K562 (cell line): ENCODE results near the gene RIN3. TPM values are rescaled to one million over a fixed set of nuclear protein-coding genes. Genes with fewer than 3 reads are reported as not detected.

Experiments
- ATAC-seq: fragments of 200-7000 bp; cut with Tn5 transposase; 3 replicates; pipeline ENCODE4 v1.9.1; 2020; ENCODE audit warnings: moderate library complexity
- BruUV-seq: library from RNA; stranded (reverse); fragments of 400-500 nt; replicated peaks from 2 replicates; lab custom pipeline; 2021; lab: Mats Ljungman, UMichigan
- CTCF ChIA-PET: fragments of 300-600 bp; formaldehyde crosslinking; extraction: SDS; loops from one replicate; lab custom pipeline; 2021; ENCODE audit warnings: low intra/inter-chr PET ratio; lab: Yijun Ruan, JAX
- POLR2A ChIA-PET: fragments of 300-600, 350-650 bp; sonication (Branson Sonifier 250); formaldehyde crosslinking; extraction: SDS; loops from one replicate; lab custom pipeline; 2021; ENCODE audit warnings: antibody characterized with exemption, inconsistent platforms; lab: Yijun Ruan, JAX
- DNase-seq, 4 experiments: peaks; one replicate each; pipeline versions ENCODE4 v3.0.0 to v3.0.0-alpha.2; 2011 to 2018; ENCODE audit warnings: low spot score in 3 of 4, mixed read lengths in 3 of 4; ENCODE audit errors: extremely low read depth in 1 of 4
- FAIRE-seq: peaks from 2 replicates; lab custom pipeline; 2011; peaks lifted over from hg19 to GRCh38; lab: Jason Lieb, UNC
- H2AFZ ChIP-seq: 2 replicates; pipeline ENCODE4 v1.6.0; 2011; ENCODE audit warnings: low read depth, low read length, control low read depth, inconsistent platforms
- H3K27ac ChIP-seq: fragments of 200-600 bp; 3 replicates; pipeline ENCODE4 v1.8.0; 2011; ENCODE audit warnings: low read depth, mild to moderate bottlenecking, control low read depth, inconsistent platforms, low read length, moderate library complexity, mixed read lengths; ENCODE audit errors: extremely low read depth
- H3K27me3 ChIP-seq, 2 experiments: fragments of 300-600 bp in 1 of 2; 2 replicates in 1 of 2; 3 replicates in 1 of 2; pipeline versions ENCODE4 v1.6.0 to v1.8.0; 2011; ENCODE audit warnings: inconsistent platforms in 2 of 2, low read length in 2 of 2, mild to moderate bottlenecking in 1 of 2, mixed read lengths in 1 of 2, moderate library complexity in 1 of 2; ENCODE audit not compliant: control insufficient read depth in 2 of 2, insufficient read depth in 2 of 2
- H3K36me3 ChIP-seq: fragments of 300-600 bp; 3 replicates; pipeline ENCODE4 v1.8.0; 2011; ENCODE audit warnings: mild to moderate bottlenecking, low read length, inconsistent platforms; ENCODE audit not compliant: control insufficient read depth, insufficient read depth
- H3K4me1 ChIP-seq, 2 experiments: fragments of 200-600 bp in 1 of 2; replicated peaks in 1 of 2; 2 replicates in 1 of 2; 3 replicates in 1 of 2; pipeline versions ENCODE4 v1.5.1 to v1.8.0; 2011; ENCODE audit warnings: inconsistent platforms in 2 of 2, low read length in 2 of 2, mild to moderate bottlenecking in 1 of 2, mixed read lengths in 1 of 2, moderate library complexity in 1 of 2; ENCODE audit not compliant: control insufficient read depth in 2 of 2, insufficient read depth in 2 of 2
- H3K4me2 ChIP-seq: 2 replicates; pipeline ENCODE4 v1.6.1; 2011; ENCODE audit warnings: low read length, control low read depth, inconsistent platforms, mixed read lengths; ENCODE audit not compliant: insufficient read depth
- H3K4me3 ChIP-seq: fragments of 200-600 bp; sonication (generic), shearing (Covaris generic); 2 replicates; pipeline ENCODE4 v1.5.1; 2016; ENCODE audit warnings: control low read depth, inconsistent platforms
- H3K79me2 ChIP-seq: fragments of 200-600 bp; 3 replicates; pipeline ENCODE4 v1.8.0; 2011; ENCODE audit warnings: low read length, inconsistent platforms; ENCODE audit not compliant: control insufficient read depth, insufficient read depth
- H3K9ac ChIP-seq, 2 experiments: 2 replicates each; pipeline versions ENCODE4 v1.6.0 to v1.6.1; 2011; ENCODE audit warnings: low read depth in 2 of 2, low read length in 2 of 2, control low read depth in 1 of 2, inconsistent platforms in 1 of 2, mild to moderate bottlenecking in 1 of 2, mixed read lengths in 1 of 2; ENCODE audit not compliant: insufficient read depth in 1 of 2
- H3K9me1 ChIP-seq: one replicate; pipeline ENCODE4 v1.6.0; 2011; ENCODE audit warnings: inconsistent platforms, mild to moderate bottlenecking, low read length, moderate library complexity; ENCODE audit not compliant: control insufficient read depth, insufficient read depth
- H3K9me3 ChIP-seq: replicated peaks from 2 replicates; pipeline ENCODE4 v1.5.1; 2011; ENCODE audit warnings: low read depth, low read length, inconsistent platforms; ENCODE audit not compliant: control insufficient read depth, insufficient read depth
- H4K20me1 ChIP-seq: replicated peaks from 2 replicates; pipeline ENCODE4 v1.6.1; 2011; ENCODE audit warnings: low read length, inconsistent platforms, mixed read lengths; ENCODE audit not compliant: control insufficient read depth, insufficient read depth
- CSDE1 ChIP-seq, 2 experiments: fragments of 450-650 bp; IDR thresholded peaks; 2 replicates each; pipeline ENCODE4 v1.6.1; 2016; ENCODE audit warnings: mild to moderate bottlenecking in 1 of 2
- MAFF ChIP-seq: IDR thresholded peaks from 2 replicates; pipeline ENCODE4 v1.6.1; 2012; ENCODE audit warnings: low read length, improper control_type of control experiment
- MAFK ChIP-seq: IDR thresholded peaks from 2 replicates; pipeline ENCODE4 v1.6.1; 2011; ENCODE audit warnings: low read length, improper control_type of control experiment
- NFE2 ChIP-seq: IDR thresholded peaks from 2 replicates; pipeline ENCODE4 v1.6.1; 2014; ENCODE audit warnings: antibody characterized with exemption, low read depth
- PCBP2 ChIP-seq: fragments of 200-400 bp; formaldehyde crosslinking; IDR thresholded peaks from 2 replicates; pipeline ENCODE4 v1.6.1; 2018; ENCODE audit warnings: low read length, low read depth, mild to moderate bottlenecking, moderate library complexity; ENCODE audit not compliant: poor library complexity, severe bottlenecking
- PYGO2 ChIP-seq: fragments of 450-650 bp; IDR thresholded peaks from 2 replicates; pipeline ENCODE4 v1.6.1; 2016; ENCODE audit warnings: mild to moderate bottlenecking, missing genetic modification characterization, moderate library complexity, missing compliant biosample characterization
- RAD21 ChIP-seq, 2 experiments: fragments of 250-450 bp in 1 of 2; fragments of 450-650 bp in 1 of 2; sonication (Bioruptor Pico) in 1 of 2; formaldehyde crosslinking in 1 of 2; IDR thresholded peaks in 1 of 2; conservative IDR thresholded peaks in 1 of 2; 2 replicates each; pipeline versions ENCODE4 v1.4.0 to v1.8.0; 2020 to 2022; ENCODE audit warnings: mild to moderate bottlenecking in 2 of 2, moderate library complexity in 1 of 2
- RUNX1 ChIP-seq: sonication (generic); IDR thresholded peaks from 2 replicates; pipeline ENCODE4 v1.6.1; 2016; ENCODE audit warnings: antibody characterized with exemption, low read depth
- TOE1 ChIP-seq, 2 experiments: fragments of 450-650 bp in 1 of 2; sonication (generic) in 1 of 2; formaldehyde crosslinking in 1 of 2; IDR thresholded peaks; 2 replicates each; pipeline versions ENCODE4 v1.7.1 to v1.8.0; 2016 to 2022; ENCODE audit warnings: borderline replicate concordance in 2 of 2, mild to moderate bottlenecking in 2 of 2, antibody characterized with exemption in 1 of 2, inconsistent platforms in 1 of 2, low read depth in 1 of 2, missing genetic modification reagents in 1 of 2, moderate library complexity in 1 of 2
- ZBTB17 ChIP-seq: fragments of 450-650 bp; formaldehyde crosslinking; IDR thresholded peaks from 2 replicates; pipeline ENCODE4 v1.4.0; 2020; ENCODE audit warnings: mild to moderate bottlenecking
- ZBTB49 ChIP-seq: sonication (generic); formaldehyde crosslinking; IDR thresholded peaks from 2 replicates; pipeline ENCODE4 v1.8.0; 2022; ENCODE audit warnings: missing genetic modification reagents, mild to moderate bottlenecking, borderline replicate concordance
- ZFP36 ChIP-seq: fragments of 150-350 bp; IDR thresholded peaks from 2 replicates; pipeline ENCODE4 v1.6.1; 2018; ENCODE audit warnings: low read length, low read depth; ENCODE audit not compliant: partially characterized antibody
- ZNF146 ChIP-seq: IDR thresholded peaks from one replicate; pipeline ENCODE4 v1.6.1; 2018; ENCODE audit warnings: missing compliant biosample characterization; ENCODE audit not compliant: unreplicated experiment
- ZNF212 ChIP-seq: fragments of 450-650 bp; formaldehyde crosslinking; IDR thresholded peaks from 2 replicates; pipeline ENCODE4 v1.4.0; 2020; ENCODE audit warnings: mild to moderate bottlenecking
- WGBS: fragments of 100-300 bp; shearing (Covaris generic); methylation state at CpG from one replicate; pipeline ENCODE4 v1.1.6; 2016; ENCODE audit warnings: low coverage, mixed read lengths; ENCODE audit not compliant: insufficient coverage; ENCODE audit errors: missing lambda C conversion rate; 5-methylcytosine and 5-hydroxymethylcytosine counted together
- in situ Hi-C: fragments of 300-500 bp; cut with MboI; formaldehyde crosslinking; loops from 4 replicates; pipeline ENCODE4 v1.15.0; 2018; ENCODE audit warnings: inconsistent platforms, mixed read lengths
- intact Hi-C: fragments of 100-400 bp; cut with micrococcal nuclease; formaldehyde crosslinking; loops from 2 replicates; pipeline ENCODE4 v1.14.2; 2022
- polyA plus RNA-seq, 8 experiments: library from polyadenylated mRNA; depleted of rRNA in 4 of 8; stranded (reverse) in 5 of 8; unstranded in 3 of 8; fragments of >200 nt; fragmentation: Nextera tagmentation in 2 of 8; fragmentation: Illumina TruSeq in 1 of 8; extraction: Ambion mirVana in 2 of 8; extraction: Trizol in 1 of 8; gene quantifications; 2 replicates each; pipeline versions ENCODE4 v1.2.1 to v1.2.3, GENCODE V29; 2011 to 2014; ENCODE audit warnings: inconsistent platforms in 1 of 8, missing spikeins in 1 of 8
- total RNA-seq, 7 experiments: library from RNA; depleted of rRNA in 6 of 7; stranded (reverse); fragments of >200 nt in 6 of 7; fragmentation: Illumina TruSeq in 2 of 7; extraction: Trizol in 2 of 7; gene quantifications; 2 replicates each; pipeline versions ENCODE4 v1.2.1 to v1.2.3, GENCODE V29; 2011 to 2021; ENCODE audit warnings: low replicate concordance in 1 of 7
- TF ChIP-seq, protein P1 (sequence below), 3 experiments: IDR thresholded peaks in 2 of 3; conservative IDR thresholded peaks in 1 of 3; 2 replicates each; pipeline ENCODE4 v1.5.1; 2011 to 2012; ENCODE audit warnings: low read length in 3 of 3, mild to moderate bottlenecking in 3 of 3, control low read depth in 2 of 3, improper control_type of control experiment in 1 of 3, inconsistent platforms in 1 of 3, low read depth in 1 of 3, mixed read lengths in 1 of 3, moderate library complexity in 1 of 3; ENCODE audit not compliant: insufficient read depth in 2 of 3

The RIN3 gene
- total and polyA plus RNA-seq, 9 of the 15 experiments (the other 6 are each of a cell fraction or from before 2014, with no cell fraction given): 0.01 to 0.49 (median 0.08) TPM; not detected in 5

GRCh38 chr14:92668276-92668973 lies 154.8 kb downstream of the RIN3 start (continued):
- TF ChIP-seq ZBTB49 (CRISPR knock-in tag): no peak
- TF ChIP-seq, all 486 proteins: peak for 0

- ATAC-seq: no peak
- no peak for FAIRE-seq
- Histone ChIP-seq H3K9ac (no peak overlapping the region), H3K36me3 (no peaks in the 10 kb centered on the region), H4K20me1 (no peaks in the 10 kb centered on the region), H3K9me1 (peaks cover 3% of the 10 kb centered on the region), H3K4me2 (no peak overlapping the region), H2AFZ (no peak overlapping the region), H3K27ac (no peak overlapping the region), H3K79me2 (no peaks in the 10 kb centered on the region), H3K4me1 (no peaks in the 10 kb centered on the region; a peak in 3 of 5 replicates), H3K27me3 (peaks cover 0 to 8% of the 10 kb centered on the region in 2 experiments; a peak in 1 of 5 replicates), H3K9me3 (no peaks in the 10 kb centered on the region), H3K4me3 (no peak overlapping the region)
- BruUV-seq: no TSS peak
- intact Hi-C loops: no loop called here
- POLR2A ChIA-PET: no interaction called here
- in situ Hi-C loops: no loop called here
- 8% methylated on average over 3 of the region's 4 CpGs for WGBS
- TF ChIP-seq ZFP36: peak; percentile 12
- TF ChIP-seq ZNF146: no peak
- TF ChIP-seq MAFF: peak; percentile 20; the same call in 1 of the 2 replicates
- 0 out of 4 replicates have a peak, but pooled peaks of 1 of the 2 experiments have one; percentile 4 for TF ChIP-seq RAD21 (CRISPR knock-in tag; conservative IDR thresholded peaks at IDR 0.05 in 1 of 2, IDR thresholded peaks at IDR 0.05 in 1 of 2)
- no peak for TF ChIP-seq CSDE1 (IDR thresholded peaks at IDR 0.05)
- TF ChIP-seq ZBTB17 (CRISPR knock-in tag): no peak
- peak; percentile 77 for TF ChIP-seq NFE2
- no peak for TF ChIP-seq PCBP2
- no peak for TF ChIP-seq PYGO2 (tag)
- TF ChIP-seq, protein P1, sequence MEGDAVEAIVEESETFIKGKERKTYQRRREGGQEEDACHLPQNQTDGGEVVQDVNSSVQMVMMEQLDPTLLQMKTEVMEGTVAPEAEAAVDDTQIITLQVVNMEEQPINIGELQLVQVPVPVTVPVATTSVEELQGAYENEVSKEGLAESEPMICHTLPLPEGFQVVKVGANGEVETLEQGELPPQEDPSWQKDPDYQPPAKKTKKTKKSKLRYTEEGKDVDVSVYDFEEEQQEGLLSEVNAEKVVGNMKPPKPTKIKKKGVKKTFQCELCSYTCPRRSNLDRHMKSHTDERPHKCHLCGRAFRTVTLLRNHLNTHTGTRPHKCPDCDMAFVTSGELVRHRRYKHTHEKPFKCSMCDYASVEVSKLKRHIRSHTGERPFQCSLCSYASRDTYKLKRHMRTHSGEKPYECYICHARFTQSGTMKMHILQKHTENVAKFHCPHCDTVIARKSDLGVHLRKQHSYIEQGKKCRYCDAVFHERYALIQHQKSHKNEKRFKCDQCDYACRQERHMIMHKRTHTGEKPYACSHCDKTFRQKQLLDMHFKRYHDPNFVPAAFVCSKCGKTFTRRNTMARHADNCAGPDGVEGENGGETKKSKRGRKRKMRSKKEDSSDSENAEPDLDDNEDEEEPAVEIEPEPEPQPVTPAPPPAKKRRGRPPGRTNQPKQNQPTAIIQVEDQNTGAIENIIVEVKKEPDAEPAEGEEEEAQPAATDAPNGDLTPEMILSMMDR (IDR thresholded peaks at IDR 0.05 in 2 of 3, conservative IDR thresholded peaks at IDR 0.05 in 1 of 3; ENCODE audit: insufficient read depth in 2 of 3, low read depth in 1 of 3, low read length in 3 of 3): peak in 1 of 3 experiments; percentile 31; a peak in 2 of 6 replicates
- TF ChIP-seq RUNX1: no peak
- TF ChIP-seq TOE1 (IDR thresholded peaks at IDR 0.05; ENCODE audit: borderline replicate concordance): no peak
- no peak for TF ChIP-seq TOE1 (CRISPR knock-in tag; IDR thresholded peaks at IDR 0.05; ENCODE audit: borderline replicate concordance, low read depth)
- TF ChIP-seq ZNF212 (CRISPR knock-in tag): no peak
- peak; percentile 6; the same call in 1 of the 2 replicates for TF ChIP-seq MAFK
- CTCF ChIA-PET: no interaction called here
- no peak for DNase-seq
These were observed 156.6 kb downstream of the RIN3 start for GRCh38 chr14:92670160-92670559.
